HG02885 (cell line): Measurements from ENCODE around the gene HGS.

Experiments used
- ATAC-seq: cut with Tn5 transposase; IDR thresholded peaks from one replicate; pipeline ENCODE4 v1.9.1; 2021; ENCODE audit warnings: mild to moderate bottlenecking; ENCODE audit not compliant: unreplicated experiment, poor library complexity

Gene HGS

GRCh38 chr17:81682565-81683207 is 1.1 kb upstream of the HGS start:
- no peak for ATAC-seq

DNA sequence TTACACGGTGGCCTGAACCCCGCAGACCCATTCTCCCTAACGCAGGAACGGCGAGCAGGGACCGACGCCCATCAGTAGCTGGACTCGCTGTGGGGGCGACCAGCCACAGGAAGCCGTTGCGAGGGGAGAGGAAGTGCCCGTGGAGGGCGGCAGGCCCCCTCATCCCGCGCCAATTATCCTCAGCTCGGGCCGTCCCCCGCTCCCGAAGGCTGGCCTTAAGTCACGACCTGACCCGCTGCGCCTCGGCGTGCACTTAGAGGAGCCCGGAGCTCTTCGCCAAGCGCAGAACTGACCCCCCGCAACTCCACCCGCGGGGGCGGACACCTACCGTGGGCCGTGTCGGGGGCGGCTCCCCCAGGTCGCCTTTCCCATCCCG is 615 bp upstream of the HGS start:
- ATAC-seq: peak; percentile 22

DNA sequence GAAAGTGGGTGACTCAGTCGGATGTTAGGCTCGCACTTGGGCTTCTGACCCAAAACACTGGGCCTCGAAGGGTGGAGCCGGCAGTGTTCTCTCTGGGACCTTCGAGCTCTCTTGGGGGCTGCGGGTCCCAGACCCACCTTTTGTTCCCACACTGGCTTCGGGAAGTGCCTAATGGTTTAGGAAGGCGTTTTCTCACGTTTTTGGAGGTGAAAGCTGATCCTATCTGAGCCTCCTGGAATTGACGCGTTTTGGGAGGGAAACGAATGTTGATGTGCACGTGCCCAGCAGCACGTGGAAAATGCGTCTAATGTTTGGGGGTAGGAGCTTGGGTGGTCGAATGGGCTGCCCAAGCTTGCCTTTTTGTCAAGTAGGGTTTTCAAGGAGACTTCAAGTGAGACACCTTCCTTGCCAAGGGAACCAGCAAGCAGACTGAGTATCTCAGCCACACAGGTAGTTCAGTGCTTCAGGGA is 666 bp downstream of the HGS start:
- ATAC-seq: no peak

GRCh38 chr17:81685108-81685507 is 1.3 kb downstream of the HGS start:
- ATAC-seq: no peak

GRCh38 chr17:81686614-81687013 is 2.8 kb downstream of the HGS start:
- no peak for ATAC-seq

- ATAC-seq: no peak
These were observed 4.1 kb downstream of the HGS start for GRCh38 chr17:81687770-81688541.

- no peak for ATAC-seq
These were observed 4.8 kb downstream of the HGS start for GRCh38 chr17:81688616-81689015.

DNA sequence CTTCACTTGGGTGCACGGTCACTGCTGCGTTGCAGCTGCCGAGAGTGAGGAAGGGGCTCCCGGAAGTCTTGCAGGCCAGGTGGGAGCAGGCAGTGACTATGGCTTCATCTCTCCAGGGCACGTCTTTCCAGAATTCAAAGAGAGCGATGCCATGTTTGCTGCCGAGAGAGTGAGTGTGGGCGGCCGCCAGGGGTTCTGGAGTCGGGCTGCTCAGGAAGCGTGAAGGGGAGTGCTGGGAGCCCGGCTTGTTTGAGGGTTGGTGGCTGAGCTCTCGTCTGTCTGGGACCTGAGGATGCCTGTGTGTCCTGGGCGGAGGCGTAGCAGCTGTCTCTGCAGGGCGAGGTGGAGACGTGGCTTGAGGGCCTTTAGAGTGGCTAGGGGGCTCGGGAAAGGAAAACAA is 6.3 kb downstream of the HGS start:
- no peak for ATAC-seq

DNA sequence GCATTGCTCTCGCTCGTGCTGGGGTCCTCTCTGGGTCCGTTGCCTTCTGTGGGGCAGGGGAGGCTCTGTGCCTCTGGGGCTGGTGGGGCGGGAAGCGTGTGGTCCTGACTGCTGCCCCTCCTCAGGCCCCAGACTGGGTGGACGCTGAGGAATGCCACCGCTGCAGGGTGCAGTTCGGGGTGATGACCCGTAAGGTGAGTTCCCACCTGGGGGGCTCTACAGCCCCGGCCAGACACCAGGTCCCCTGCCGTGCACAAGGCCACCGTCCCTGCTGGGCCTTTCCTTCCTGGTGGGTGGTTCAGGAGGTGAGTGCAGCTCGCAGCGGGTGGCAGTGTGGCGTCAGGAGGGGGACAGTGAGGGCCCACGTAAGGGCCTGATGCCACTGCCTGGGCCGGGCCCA is 6.7 kb downstream of the HGS start:
- no peak for ATAC-seq

DNA sequence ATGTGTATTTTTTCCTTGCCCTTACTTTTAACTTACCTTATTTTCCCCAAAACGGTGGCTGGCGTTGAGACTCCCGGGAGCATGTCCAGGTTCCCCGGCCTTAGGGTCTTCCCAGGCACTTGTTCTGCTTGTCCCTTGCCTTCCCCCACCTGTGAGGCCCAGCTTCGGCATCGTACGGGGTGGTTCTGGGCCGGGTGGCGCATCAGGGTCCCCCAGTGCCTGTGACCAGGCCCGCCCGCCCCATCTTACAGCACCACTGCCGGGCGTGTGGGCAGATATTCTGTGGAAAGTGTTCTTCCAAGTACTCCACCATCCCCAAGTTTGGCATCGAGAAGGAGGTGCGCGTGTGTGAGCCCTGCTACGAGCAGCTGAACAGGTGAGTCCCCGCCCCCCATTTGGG is 7.4 kb downstream of the HGS start:
- ATAC-seq: no peak

GRCh38 chr17:81691608-81692007 is 7.8 kb downstream of the HGS start:
- no peak for ATAC-seq

DNA sequence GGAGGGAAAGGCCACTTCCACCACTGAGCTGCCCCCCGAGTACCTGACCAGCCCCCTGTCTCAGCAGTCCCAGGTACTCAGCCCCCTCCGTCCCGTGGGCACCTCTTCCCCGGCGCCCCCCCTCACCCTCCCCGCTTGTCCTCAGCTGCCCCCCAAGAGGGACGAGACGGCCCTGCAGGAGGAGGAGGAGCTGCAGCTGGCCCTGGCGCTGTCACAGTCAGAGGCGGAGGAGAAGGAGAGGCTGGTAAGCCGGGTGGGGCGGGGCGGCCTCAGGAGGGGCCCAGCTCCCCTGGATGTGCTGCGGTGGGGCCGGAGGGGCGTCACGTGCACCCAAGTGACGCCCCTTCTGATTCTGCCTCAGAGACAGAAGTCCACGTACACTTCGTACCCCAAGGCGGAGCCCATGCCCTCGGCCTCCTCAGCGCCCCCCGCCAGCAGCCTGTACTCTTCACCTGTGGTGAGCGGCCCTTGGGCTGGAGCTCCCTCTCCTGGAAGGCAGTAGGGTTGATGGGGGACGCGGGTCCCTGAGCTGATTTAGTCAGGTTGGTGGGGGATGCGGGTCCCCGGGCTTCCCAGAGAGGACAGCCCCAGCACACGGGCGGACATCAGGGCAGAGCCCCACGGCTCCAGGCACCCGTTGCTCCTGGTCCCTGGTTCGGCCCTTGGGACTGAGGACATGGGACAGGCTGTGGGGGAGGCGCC is 9.8 kb downstream of the HGS start:
- no peak for ATAC-seq

GRCh38 chr17:81694810-81695209 is 11.0 kb downstream of the HGS start:
- no peak for ATAC-seq

- no peak for ATAC-seq
These were observed 11.4 kb downstream of the HGS start for GRCh38 chr17:81695211-81695610.

DNA sequence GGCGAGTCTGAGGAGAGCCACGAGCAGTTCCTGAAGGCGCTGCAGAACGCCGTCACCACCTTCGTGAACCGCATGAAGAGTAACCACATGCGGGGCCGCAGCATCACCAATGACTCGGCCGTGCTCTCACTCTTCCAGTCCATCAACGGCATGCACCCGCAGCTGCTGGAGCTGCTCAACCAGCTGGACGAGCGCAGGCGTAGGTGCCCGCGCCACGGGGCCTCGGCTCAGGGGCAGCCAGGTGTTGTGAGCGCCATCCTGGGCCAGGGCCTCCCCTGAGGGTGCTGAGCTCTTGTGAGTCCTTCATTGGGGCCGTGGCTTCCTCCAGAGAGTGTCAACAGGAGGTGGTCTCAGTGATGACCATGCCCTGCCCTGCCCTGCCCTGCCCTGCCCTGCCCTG is 12.0 kb downstream of the HGS start:
- no peak for ATAC-seq

DNA sequence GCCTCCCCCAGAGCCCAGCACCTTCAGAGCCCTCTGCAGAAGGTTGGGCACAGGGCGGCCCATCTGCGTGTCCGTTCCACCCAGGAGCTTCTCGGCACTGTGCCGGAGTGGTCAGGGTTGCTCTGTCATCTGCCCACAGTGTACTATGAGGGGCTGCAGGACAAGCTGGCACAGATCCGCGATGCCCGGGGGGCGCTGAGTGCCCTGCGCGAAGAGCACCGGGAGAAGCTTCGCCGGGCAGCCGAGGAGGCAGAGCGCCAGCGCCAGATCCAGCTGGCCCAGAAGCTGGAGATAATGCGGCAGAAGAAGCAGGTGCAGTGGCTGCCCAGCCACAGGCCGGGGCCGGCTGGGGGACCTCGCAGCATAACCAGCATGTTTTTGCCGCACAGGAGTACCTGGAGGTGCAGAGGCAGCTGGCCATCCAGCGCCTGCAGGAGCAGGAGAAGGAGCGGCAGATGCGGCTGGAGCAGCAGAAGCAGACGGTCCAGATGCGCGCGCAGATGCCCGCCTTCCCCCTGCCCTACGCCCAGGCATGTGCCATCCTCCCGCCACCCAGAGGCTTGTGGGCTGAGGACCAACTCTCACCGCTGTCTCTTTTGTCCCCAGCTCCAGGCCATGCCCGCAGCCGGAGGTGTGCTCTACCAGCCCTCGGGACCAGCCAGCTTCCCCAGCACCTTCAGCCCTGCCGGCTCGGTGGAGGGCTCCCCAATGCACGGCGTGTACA is 12.6 kb downstream of the HGS start:
- no peak for ATAC-seq

DNA sequence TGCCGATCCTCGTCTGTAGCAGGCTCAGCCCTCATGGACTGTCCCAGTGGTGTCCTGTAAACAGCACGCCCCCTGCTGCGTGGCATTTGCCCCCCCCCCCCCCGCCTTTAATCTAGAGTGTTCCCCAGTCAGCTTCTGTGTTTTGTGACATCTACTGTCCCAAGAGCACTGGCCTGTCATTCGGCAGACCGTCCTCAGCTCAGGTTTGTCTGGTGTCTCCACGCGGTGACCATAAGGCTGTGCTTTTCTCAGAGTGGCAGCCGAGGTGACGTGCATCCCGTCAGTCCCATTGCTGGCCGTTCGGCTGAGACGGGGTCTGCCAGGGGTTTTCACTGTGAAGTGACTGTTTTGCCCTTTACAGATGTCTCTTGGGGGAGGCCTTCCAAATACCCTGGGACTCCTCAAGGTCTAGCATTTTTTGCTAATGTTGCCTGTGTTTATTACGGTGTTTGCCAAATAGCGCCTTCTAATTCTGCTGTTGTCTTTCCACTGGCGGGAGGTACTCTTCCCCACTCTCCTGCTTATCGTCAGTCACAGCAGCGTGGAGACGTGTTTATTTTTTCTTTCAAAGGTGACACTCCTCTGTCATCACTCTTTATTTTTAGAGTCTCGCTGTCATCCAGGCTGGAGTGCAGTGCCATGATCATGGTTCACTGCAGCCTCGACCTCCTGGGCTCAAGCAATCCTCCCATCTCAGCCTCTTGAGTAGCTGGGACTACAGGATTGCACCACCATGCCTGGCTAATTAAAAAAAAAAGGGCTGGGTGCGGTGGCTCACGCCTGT is 13.6 kb downstream of the HGS start:
- no peak for ATAC-seq

- no peak for ATAC-seq
These were observed 16.8 kb downstream of the HGS start for GRCh38 chr17:81700353-81701287.
